Activated CD8-positive, alpha-beta T cell treated with anti-CD3 and anti-CD28 coated beads, Interleukin-2, amount 10 ng/mL, durations not matched to agents 7 days and 5 days (primary cell): Measurements from ENCODE around the gene TUBA3C. TPM values are rescaled to one million over a fixed set of nuclear protein-coding genes. Genes with fewer than 3 reads are reported as not detected.
"Not testable (repeated sequence)": the region's sequence is repeated elsewhere in the genome, so short reads cannot be mapped to it uniquely, and the experiment has no call there.

Experiments used
- ATAC-seq: fragments of 150-1000 bp; cut with Tn5 transposase; one replicate; pipeline ENCODE4 v1.10.0; 2021; ENCODE audit warnings: moderate library complexity
- CTCF ChIA-PET: fragments of 350-600 bp; sonication (Branson Sonifier 250); formaldehyde crosslinking; loops from one replicate; lab custom pipeline; 2021; ENCODE audit warnings: antibody characterized with exemption; lab: Charles Lee
- POLR2A ChIA-PET: fragments of 350-600 bp; sonication (Branson Sonifier 250); formaldehyde crosslinking; loops from one replicate; lab custom pipeline; 2021; ENCODE audit warnings: antibody characterized with exemption; lab: Charles Lee
- DNase-seq: peaks from one replicate; pipeline ENCODE4 v3.0.0-alpha.2; 2020
- H3K27ac Mint-ChIP-seq: one replicate; pipeline ENCODE4 v1.8.0; 2021; ENCODE audit warnings: mild to moderate bottlenecking, mixed read lengths
- H3K27me3 Mint-ChIP-seq: one replicate; pipeline ENCODE4 v1.8.0; 2021; ENCODE audit warnings: low read depth, mixed read lengths
- H3K36me3 Mint-ChIP-seq: one replicate; pipeline ENCODE4 v1.8.0; 2021; ENCODE audit warnings: low read depth, mixed read lengths
- H3K4me1 Mint-ChIP-seq: one replicate; pipeline ENCODE4 v1.8.0; 2021; ENCODE audit warnings: low read depth, mixed read lengths
- H3K4me3 Mint-ChIP-seq: one replicate; pipeline ENCODE4 v1.8.0; 2021; ENCODE audit warnings: mild to moderate bottlenecking, mixed read lengths
- H3K9me3 Mint-ChIP-seq: one replicate; pipeline ENCODE4 v1.8.0; 2022; ENCODE audit warnings: mixed read lengths; ENCODE audit not compliant: insufficient read depth
- total RNA-seq, 2 experiments: library from RNA; stranded (reverse); gene quantifications; one replicate each; pipeline ENCODE4 v1.2.3, GENCODE V29; 2021

Gene TUBA3C
- total RNA-seq, 2 experiments from 2014 or later: not detected

DNA sequence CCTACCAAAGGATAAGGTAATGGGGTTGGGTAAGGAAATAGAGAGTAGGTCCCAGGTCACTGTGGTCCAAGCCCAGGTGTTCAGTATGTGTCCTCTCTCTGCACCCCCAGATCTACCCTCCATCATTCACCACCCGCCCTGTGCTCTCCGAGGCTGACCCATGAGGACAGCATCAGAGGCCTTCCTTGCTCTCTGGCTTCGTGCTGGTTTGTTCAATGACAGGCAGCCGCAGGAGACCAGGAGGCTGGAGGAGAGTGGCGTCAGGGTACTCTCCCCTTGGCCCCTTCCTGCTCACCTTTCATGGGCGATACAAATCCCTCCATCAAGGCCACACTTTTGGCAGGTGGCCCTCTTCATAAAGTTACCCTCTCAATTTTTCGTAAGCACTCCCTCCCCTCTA lies 1.7 kb downstream of the TUBA3C start:
- Mint-ChIP-seq H3K36me3 (no peaks in the 10 kb centered on the region), H3K27ac (no peak overlapping the region), H3K4me1 (no peaks in the 10 kb centered on the region), H3K27me3 (no peaks in the 10 kb centered on the region), H3K9me3 (peaks cover 11% of the 10 kb centered on the region), H3K4me3 (no peak overlapping the region)
- DNase-seq (no peak), ATAC-seq (no peak)
- ChIA-PET POLR2A (no interaction called here), CTCF (no interaction called here)

DNA sequence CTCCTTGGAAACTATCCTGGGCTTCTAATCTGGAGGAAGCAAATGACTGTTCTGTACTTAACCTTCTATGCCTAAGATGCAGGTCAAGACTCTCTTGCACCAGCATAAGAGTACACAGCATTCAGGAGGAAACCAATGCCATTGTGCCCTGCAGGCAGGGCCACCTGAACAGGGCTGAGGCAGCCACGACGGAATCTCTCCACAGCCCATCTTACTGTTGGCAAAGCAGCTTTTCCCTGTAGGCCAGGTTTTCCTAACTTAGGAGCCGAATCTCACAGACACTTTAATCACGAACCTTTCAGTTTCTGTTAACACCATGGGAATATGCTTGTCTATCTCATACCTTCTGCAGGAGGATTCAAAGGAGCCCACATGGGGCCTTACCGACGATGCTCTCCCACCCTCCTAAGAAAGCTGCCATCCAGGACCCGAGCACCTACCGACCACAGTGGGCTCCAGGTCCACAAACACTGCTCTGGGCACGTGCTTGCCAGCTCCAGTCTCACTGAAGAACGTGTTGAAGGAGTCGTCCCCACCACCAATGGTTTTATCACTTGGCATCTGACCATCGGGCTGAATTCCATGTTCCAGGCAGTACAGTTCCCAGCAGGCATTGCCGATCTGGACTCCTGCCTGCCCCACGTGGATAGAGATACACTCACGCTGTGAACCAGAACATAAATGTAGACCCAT lies 2.6 kb downstream of the TUBA3C start:
- H3K27ac Mint-ChIP-seq: no peak overlapping the region
- DNase-seq (no peak), ATAC-seq (no peak)
- H3K9me3 Mint-ChIP-seq: peaks cover 11% of the 10 kb centered on the region
- CTCF ChIA-PET: no interaction called here
- no peaks in the 10 kb centered on the region for H3K36me3 Mint-ChIP-seq
- no peaks in the 10 kb centered on the region for H3K27me3 Mint-ChIP-seq
- no peaks in the 10 kb centered on the region for H3K4me1 Mint-ChIP-seq
- H3K4me3 Mint-ChIP-seq: no peak overlapping the region
- POLR2A ChIA-PET: no interaction called here

DNA sequence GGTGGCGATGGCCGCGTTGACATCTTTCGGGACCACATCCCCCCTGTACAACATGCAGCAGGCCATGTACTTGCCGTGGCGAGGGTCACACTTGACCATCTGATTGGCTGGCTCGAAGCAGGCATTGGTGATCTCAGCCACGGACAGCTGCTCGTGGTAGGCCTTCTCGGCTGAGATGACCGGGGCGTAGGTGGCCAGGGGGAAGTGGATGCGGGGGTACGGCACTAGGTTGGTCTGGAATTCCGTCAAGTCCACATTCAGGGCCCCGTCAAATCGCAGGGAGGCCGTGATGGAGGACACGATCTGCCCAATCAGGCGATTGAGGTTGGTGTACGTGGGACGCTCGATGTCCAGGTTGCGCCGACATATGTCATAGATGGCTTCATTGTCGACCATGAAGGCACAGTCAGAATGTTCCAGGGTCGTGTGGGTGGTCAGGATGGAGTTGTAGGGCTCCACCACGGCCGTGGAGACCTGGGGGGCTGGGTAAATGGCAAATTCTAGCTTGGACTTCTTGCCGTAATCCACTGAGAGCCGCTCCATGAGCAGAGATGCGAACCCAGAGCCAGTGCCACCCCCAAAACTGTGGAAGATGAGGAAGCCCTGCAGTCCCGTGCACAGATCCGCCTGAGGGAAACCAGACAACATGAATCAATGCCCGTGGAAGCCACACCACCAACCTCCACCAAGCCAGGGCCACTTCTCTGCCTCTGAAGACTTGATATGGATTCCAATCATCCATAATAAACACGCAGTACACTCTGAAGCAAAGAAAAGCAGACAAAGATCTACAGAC lies 4.4 kb downstream of the TUBA3C start:
- POLR2A ChIA-PET, H3K27ac Mint-ChIP-seq, CTCF ChIA-PET, H3K27me3 Mint-ChIP-seq, H3K4me3 Mint-ChIP-seq, H3K4me1 Mint-ChIP-seq, ATAC-seq, H3K36me3 Mint-ChIP-seq, DNase-seq: not testable (repeated sequence)
- H3K9me3 Mint-ChIP-seq: peaks cover 11% of the 10 kb centered on the region

DNA sequence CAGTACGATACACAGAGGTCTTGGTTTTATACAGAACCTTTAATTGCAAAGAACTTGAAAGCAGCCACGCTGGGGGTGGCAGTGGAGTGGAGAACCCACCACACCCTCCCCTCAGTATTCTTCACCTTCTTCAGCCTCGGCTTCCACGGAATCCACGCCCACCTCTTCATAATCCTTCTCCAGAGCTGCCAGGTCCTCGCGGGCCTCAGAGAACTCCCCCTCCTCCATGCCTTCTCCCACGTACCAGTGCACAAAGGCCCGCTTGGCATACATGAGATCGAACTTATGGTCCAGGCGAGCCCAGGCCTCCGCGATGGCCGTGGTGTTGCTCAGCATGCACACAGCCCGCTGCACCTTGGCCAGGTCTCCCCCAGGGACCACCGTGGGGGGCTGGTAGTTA lies 7.9 kb downstream of the TUBA3C start:
- Mint-ChIP-seq H3K27me3 (no peaks in the 10 kb centered on the region), H3K9me3 (peaks cover 7% of the 10 kb centered on the region), H3K4me1 (no peaks in the 10 kb centered on the region), H3K36me3 (no peaks in the 10 kb centered on the region), H3K4me3 (no peak overlapping the region), H3K27ac (no peak overlapping the region)
- no peak for DNase-seq
- no peak for ATAC-seq
- POLR2A ChIA-PET: no interaction called here
- CTCF ChIA-PET: no interaction called here

DNA sequence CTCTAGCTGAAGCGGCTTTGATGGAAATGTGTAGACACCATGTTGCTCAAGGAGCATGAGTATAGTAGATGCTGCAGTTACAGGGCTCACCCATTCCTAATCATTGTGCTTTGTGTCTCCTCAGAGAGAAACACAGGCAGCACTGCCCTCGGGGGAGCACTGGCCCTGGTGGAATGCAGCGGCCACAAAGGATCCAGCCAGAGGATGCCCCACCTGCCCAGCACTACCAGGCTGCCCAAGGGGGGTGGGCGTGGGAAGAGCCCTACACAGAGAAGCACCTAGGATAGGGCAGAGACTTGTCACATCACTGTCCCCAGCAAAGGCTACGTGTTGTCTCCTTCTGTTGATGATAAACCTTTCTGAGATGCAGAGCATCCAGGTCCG lies 9.0 kb downstream of the TUBA3C start:
- POLR2A ChIA-PET: no interaction called here
- ATAC-seq (no peak), DNase-seq (no peak)
- Mint-ChIP-seq H3K27me3 (no peaks in the 10 kb centered on the region), H3K9me3 (peaks cover 7% of the 10 kb centered on the region), H3K4me3 (no peak overlapping the region), H3K4me1 (no peaks in the 10 kb centered on the region), H3K36me3 (no peaks in the 10 kb centered on the region), H3K27ac (no peak overlapping the region)
- CTCF ChIA-PET: no interaction called here

DNA sequence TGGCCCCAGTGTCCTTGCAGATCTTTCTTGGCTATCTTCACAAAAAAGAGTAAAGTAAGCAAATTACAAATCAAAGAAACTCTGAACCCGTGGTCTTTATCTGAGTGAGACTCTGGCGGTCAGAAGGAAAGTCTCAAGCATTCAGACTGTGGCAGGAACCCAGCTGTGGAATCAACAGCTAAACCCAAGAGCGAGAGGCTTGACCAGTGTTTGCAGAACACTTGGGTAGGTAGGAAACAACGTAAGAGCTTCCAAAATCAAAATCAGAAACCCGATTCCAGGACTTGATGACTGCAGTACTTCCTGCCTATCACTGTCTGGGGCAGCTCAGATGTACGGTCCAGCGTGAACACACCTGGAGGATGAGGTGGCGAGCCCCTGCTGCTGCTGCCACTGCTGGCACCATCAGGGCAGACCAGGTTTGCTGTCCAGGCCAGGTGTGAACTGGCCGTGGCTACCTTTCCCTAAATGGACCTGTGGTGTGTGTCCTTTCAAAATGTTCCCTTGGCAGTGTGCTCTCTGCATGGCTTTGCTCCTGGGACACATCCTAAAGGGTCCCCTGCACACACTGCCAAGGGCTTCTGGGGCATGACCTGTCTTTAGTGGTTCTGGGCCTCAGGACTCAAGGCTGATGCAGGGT lies 9.5 kb downstream of the TUBA3C start:
- Mint-ChIP-seq H3K4me3 (no peak overlapping the region), H3K27me3 (no peaks in the 10 kb centered on the region), H3K27ac (no peak overlapping the region), H3K4me1 (no peaks in the 10 kb centered on the region), H3K36me3 (no peaks in the 10 kb centered on the region), H3K9me3 (peaks cover 3% of the 10 kb centered on the region)
- DNase-seq (no peak), ATAC-seq (no peak)
- ChIA-PET POLR2A (no interaction called here), CTCF (no interaction called here)

DNA sequence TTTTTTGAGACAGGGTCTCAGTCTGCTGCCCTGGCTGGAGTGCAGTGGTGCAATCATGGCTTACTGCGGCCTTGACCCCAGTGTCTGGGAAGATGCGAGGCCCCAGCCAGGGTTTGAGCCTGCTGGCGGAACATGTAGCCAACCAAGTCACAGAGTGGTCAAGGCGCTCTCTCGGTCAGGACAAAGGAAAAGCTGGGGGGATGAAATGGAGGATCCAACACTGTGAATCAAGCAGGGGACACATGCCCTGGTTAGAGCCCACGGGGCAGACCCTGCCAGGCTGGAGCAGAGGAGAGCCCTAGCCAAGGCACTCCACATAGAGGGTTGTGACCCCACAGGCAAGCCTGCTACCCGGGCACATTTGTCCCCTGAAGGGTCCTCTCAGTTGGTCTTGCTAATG lies 10.1 kb downstream of the TUBA3C start:
- ChIA-PET CTCF (no interaction called here), POLR2A (no interaction called here)
- H3K27ac Mint-ChIP-seq: no peak overlapping the region

DNA sequence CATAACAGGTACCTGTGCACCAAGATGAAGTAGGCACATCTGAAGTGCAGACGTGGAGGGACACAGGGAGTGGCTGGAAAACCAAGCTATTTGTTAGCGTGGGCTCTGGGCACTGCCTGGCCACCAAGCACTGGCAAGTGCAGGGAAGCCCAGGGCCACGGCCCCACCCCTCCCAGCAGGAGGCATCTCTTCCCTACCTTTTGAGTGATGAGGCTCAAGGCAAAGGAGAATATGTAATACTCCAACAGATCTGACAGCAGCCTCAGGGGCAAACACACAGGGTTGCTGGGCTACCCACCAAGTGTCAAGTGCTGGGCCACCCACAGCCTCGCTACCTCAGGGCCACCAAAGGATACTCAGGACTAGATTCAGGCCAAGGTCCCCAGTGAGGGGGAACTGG lies 11.6 kb downstream of the TUBA3C start:
- CTCF ChIA-PET: no interaction called here
- POLR2A ChIA-PET: no interaction called here
- H3K27ac Mint-ChIP-seq: no peak overlapping the region
- H3K9me3 Mint-ChIP-seq: no peaks in the 10 kb centered on the region
- no peaks in the 10 kb centered on the region for H3K4me1 Mint-ChIP-seq
- no peak for DNase-seq
- no peaks in the 10 kb centered on the region for H3K36me3 Mint-ChIP-seq
- no peak overlapping the region for H3K4me3 Mint-ChIP-seq
- no peak for ATAC-seq
- H3K27me3 Mint-ChIP-seq: no peaks in the 10 kb centered on the region

More for the DNA sequence above, 10.1 kb downstream of the TUBA3C start:
- ATAC-seq (no peak), DNase-seq (no peak)
- H3K36me3 Mint-ChIP-seq: no peaks in the 10 kb centered on the region
- H3K9me3 Mint-ChIP-seq: no peaks in the 10 kb centered on the region
- no peaks in the 10 kb centered on the region for H3K4me1 Mint-ChIP-seq
- no peaks in the 10 kb centered on the region for H3K27me3 Mint-ChIP-seq
- H3K4me3 Mint-ChIP-seq: no peak overlapping the region

DNA sequence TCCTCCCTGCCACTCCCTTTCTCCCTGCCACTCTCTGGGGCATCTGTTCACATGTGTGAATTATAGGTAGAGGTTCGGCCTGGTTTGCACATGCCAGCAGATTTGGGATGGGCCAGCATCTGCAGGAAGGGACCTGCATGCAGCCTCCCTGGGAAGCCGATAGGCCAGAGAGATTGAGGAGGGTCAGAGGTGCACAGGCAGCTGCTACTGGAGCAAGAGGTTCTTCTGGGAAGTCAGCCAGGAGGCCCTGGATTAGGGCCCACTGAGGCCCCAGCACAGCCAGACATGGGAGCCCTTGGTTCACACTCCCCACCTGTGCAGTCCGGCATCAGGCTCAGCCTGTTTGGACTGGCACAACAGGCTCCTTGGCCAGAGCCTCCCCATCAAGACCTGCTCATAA lies 12.1 kb downstream of the TUBA3C start:
- no peaks in the 10 kb centered on the region for H3K9me3 Mint-ChIP-seq
- ATAC-seq (no peak), DNase-seq (no peak)
- no peaks in the 10 kb centered on the region for H3K27me3 Mint-ChIP-seq
- no peak overlapping the region for H3K4me3 Mint-ChIP-seq
- H3K4me1 Mint-ChIP-seq: no peaks in the 10 kb centered on the region
- H3K27ac Mint-ChIP-seq: no peak overlapping the region
- POLR2A ChIA-PET: no interaction called here
- H3K36me3 Mint-ChIP-seq: no peaks in the 10 kb centered on the region
- CTCF ChIA-PET: no interaction called here

DNA sequence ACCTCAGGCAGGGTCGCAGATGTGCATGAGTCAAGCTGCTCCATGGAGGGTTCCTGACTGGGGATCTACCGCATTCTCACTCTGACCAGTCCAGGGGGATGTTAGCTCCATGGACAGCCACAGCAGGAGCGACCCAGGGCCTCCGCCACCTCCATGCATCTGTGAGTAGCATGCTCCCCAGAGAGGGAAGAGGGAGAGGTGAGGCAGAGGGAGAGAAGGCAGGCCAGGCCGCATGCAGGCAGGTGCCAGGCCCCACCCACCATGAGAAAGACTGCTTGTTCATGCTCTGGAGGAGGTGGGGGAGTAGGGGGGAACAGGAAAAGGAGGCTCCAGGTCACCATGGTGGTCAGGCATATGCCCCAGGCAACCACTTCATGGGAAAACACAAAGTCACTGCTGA lies 20.3 kb downstream of the TUBA3C start:
- Mint-ChIP-seq H3K4me1 (no peaks in the 10 kb centered on the region), H3K9me3 (peaks cover 8% of the 10 kb centered on the region), H3K27me3 (no peaks in the 10 kb centered on the region), H3K36me3 (no peaks in the 10 kb centered on the region), H3K4me3 (no peak overlapping the region), H3K27ac (no peak overlapping the region)
- ATAC-seq (no peak), DNase-seq (no peak)
- ChIA-PET CTCF (no interaction called here), POLR2A (no interaction called here)

DNA sequence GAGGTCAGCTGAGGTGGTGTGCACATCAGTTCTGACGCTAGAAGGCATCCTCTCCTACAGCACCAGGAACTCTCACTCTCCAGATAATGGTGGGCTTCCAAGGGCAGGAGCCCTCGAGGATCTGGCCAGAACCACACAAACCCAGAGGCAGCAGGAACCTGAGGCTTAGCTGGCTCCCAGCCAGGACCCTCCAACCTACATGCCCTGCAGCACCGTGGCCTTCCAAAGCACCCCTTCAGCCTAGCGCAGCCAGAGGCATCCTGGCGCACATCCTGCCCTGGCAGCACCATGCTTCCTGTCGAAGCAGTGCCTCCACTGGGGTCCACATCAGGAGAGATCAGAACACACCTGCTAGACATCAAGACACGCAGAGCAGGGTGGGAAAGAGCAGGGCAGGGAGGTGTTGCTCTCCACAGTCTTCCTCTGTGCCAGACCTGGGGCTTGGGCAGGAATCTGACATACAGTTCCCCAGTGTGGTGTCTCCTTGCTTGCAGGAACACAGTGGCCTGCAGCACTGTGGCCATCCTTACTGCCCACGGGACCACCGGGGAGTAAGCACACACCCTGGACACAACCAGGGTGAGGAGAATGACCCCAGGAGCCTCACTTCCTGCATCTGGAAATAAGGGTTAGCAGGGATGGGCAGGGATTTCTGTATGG lies 21.7 kb downstream of the TUBA3C start:
- ChIA-PET POLR2A (no interaction called here), CTCF (no interaction called here)
- no peaks in the 10 kb centered on the region for H3K27me3 Mint-ChIP-seq
- no peaks in the 10 kb centered on the region for H3K36me3 Mint-ChIP-seq
- H3K4me3 Mint-ChIP-seq: no peak overlapping the region
- no peaks in the 10 kb centered on the region for H3K4me1 Mint-ChIP-seq
- H3K9me3 Mint-ChIP-seq: peaks cover 8% of the 10 kb centered on the region
- H3K27ac Mint-ChIP-seq: no peak overlapping the region
- DNase-seq (no peak), ATAC-seq (no peak)

DNA sequence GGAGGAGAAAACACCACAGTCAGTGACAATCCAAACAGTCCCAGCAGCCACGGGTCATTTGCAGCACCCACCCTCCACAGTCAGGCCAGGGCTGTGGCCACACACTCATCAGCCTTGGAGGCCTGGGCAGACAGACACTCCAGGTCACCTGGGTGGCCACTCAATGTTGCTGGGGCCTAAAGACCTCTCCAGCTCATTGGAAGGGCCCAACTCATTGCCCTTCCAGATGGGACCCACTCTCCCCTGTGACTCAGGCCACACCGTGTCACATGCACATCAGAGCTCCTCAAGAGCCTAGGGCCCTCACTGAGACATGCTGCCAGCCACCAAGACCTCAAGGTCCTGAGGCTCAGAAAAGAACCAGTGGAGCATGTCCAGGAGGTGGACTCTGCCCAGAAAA lies 22.4 kb downstream of the TUBA3C start:
- no peak overlapping the region for H3K4me3 Mint-ChIP-seq

More for the DNA sequence above, 22.4 kb downstream of the TUBA3C start:
- no peak overlapping the region for H3K27ac Mint-ChIP-seq
- DNase-seq: no peak
- H3K4me1 Mint-ChIP-seq: no peaks in the 10 kb centered on the region
- no peaks in the 10 kb centered on the region for H3K36me3 Mint-ChIP-seq
- ChIA-PET CTCF (no interaction called here), POLR2A (no interaction called here)
- H3K27me3 Mint-ChIP-seq: no peaks in the 10 kb centered on the region
- peaks cover 7% of the 10 kb centered on the region for H3K9me3 Mint-ChIP-seq
- no peak for ATAC-seq
